Vagina (tissue), 2 donors: ENCODE results near the gene PPFIA2.

Experiments used
- POLR2A ChIP-seq, 2 donors: fragments of 450-650 bp; IDR thresholded peaks; one replicate each; pipeline ENCODE4 v1.6.1; 2017; ENCODE audit warnings: antibody characterized with exemption in 2 of 2, mild to moderate bottlenecking in 2 of 2, moderate library complexity in 2 of 2
- POLR2AphosphoS5 ChIP-seq, 2 donors: sonication (generic); formaldehyde crosslinking; IDR thresholded peaks; one replicate each; pipeline ENCODE4 v1.9.0; 2017; ENCODE audit warnings: antibody characterized with exemption in 2 of 2, mild to moderate bottlenecking in 2 of 2, low read depth in 1 of 2; ENCODE audit not compliant: insufficient read depth in 1 of 2
- TF ChIP-seq, protein P1 (sequence below), 3 experiments: fragments of 450-650 bp in 2 of 3; fragments of 200-600 bp in 1 of 3; sonication (generic) in 1 of 3; IDR thresholded peaks; one replicate each; pipeline ENCODE4 v1.5.1; 2017 to 2019; ENCODE audit warnings: antibody characterized with exemption in 3 of 3, mild to moderate bottlenecking in 2 of 3, moderate library complexity in 2 of 3

DNA sequence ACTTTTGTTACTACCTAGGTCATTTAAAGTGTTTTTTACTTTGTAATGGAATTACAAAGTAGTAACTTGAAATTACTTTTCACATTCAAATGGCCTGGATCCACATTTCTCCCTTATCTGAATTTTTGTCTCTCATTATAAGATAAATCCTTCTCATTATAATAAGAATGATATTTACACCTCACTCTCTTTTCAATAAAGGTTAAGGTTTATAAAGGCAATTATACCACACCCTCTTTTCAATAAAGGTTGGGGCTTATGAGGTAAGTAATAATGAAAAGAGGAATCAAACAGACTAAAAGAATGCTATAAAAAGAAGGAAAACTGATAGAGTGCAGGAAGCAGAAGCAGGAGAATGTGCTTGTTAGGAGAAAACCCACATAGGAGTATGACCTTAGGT is 470.5 kb downstream of the PPFIA2 start:
- TF ChIP-seq, protein P1, sequence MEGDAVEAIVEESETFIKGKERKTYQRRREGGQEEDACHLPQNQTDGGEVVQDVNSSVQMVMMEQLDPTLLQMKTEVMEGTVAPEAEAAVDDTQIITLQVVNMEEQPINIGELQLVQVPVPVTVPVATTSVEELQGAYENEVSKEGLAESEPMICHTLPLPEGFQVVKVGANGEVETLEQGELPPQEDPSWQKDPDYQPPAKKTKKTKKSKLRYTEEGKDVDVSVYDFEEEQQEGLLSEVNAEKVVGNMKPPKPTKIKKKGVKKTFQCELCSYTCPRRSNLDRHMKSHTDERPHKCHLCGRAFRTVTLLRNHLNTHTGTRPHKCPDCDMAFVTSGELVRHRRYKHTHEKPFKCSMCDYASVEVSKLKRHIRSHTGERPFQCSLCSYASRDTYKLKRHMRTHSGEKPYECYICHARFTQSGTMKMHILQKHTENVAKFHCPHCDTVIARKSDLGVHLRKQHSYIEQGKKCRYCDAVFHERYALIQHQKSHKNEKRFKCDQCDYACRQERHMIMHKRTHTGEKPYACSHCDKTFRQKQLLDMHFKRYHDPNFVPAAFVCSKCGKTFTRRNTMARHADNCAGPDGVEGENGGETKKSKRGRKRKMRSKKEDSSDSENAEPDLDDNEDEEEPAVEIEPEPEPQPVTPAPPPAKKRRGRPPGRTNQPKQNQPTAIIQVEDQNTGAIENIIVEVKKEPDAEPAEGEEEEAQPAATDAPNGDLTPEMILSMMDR (IDR thresholded peaks at IDR 0.05), result no peak
- TF ChIP-seq POLR2A (IDR thresholded peaks at IDR 0.05) (no peak), POLR2AphosphoS5 (IDR thresholded peaks at IDR 0.05; ENCODE audit: insufficient read depth in 1 of 2, low read depth in 1 of 2) (no peak)
